Measurements from ENCODE around the gene NFIX. TPM values are rescaled to one million over a fixed set of nuclear protein-coding genes. Genes with fewer than 3 reads are reported as not detected.

The NFIX gene
- polyA plus RNA-seq, 3 donors: 0.25 to 3.7 (median 0.90) TPM

DNA sequence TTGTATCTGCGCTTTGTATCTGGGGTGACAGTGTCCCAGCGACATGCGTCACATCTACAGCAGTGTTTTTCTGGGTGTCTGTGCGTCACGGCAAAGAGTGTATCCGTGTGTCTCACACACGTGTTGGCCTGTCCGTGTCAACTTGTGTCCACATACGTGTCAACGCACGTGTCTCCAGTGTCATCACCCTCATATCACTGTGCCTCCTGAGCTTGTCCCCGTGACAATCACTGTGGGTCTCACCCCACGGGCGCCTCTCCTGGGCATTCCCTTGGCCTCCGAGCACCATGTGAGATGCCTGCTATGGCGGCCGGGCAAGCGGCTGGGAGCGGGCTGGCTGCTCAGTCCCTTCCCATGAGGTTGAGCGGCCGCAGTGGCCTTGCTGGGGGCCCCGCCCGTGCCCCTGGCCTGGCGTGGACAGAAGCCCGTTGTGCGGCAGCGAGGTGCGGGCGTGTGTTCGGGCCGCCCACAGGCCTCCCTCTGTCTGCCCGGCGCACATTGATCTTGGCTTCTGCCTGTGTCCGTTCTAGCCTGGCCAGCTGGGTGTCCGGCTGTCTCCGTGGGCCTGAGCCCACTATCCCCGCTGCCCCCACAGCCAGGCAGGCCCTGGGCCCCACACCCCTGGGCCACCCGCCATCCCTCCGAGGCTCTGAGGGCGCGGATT, 6.4 kb downstream of the NFIX start:
- H3K36me3 Mint-ChIP-seq: peaks cover 0 to 12% of the 10 kb centered on the region in 2 donors
- H3K27me3 ChIP-seq (ENCODE audit: control insufficient read depth in 2 of 2, insufficient read depth in 2 of 2, low read length in 2 of 2): peaks cover 0 to 12% of the 10 kb centered on the region in 2 donors
- peak overlapping the region in 1 of 7 donors; percentile 42 for H3K27ac Mint-ChIP-seq
- 94% methylated on average over 41 of the region's 41 CpGs for WGBS (ENCODE audit: insufficient coverage)
- peaks cover 9% of the 10 kb centered on the region for H4K20me1 ChIP-seq (ENCODE audit: insufficient read depth, low read length)
- H3K4me2 ChIP-seq (replicated peaks; ENCODE audit: extremely low read depth, low read length, poor library complexity, severe bottlenecking): no peak overlapping the region
- TF ChIP-seq, protein P1, sequence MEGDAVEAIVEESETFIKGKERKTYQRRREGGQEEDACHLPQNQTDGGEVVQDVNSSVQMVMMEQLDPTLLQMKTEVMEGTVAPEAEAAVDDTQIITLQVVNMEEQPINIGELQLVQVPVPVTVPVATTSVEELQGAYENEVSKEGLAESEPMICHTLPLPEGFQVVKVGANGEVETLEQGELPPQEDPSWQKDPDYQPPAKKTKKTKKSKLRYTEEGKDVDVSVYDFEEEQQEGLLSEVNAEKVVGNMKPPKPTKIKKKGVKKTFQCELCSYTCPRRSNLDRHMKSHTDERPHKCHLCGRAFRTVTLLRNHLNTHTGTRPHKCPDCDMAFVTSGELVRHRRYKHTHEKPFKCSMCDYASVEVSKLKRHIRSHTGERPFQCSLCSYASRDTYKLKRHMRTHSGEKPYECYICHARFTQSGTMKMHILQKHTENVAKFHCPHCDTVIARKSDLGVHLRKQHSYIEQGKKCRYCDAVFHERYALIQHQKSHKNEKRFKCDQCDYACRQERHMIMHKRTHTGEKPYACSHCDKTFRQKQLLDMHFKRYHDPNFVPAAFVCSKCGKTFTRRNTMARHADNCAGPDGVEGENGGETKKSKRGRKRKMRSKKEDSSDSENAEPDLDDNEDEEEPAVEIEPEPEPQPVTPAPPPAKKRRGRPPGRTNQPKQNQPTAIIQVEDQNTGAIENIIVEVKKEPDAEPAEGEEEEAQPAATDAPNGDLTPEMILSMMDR (IDR thresholded peaks at IDR 0.05): no peak
- no peaks in the 10 kb centered on the region for H3K36me3 ChIP-seq (replicated peaks in 1 of 2; ENCODE audit: control insufficient read depth in 1 of 2, insufficient read depth in 2 of 2, low read length in 2 of 2)
- H3K4me1 ChIP-seq (ENCODE audit: control insufficient read depth in 1 of 2, insufficient read depth in 2 of 2, low read length in 2 of 2): peaks cover 1 to 2% of the 10 kb centered on the region in 2 donors
- intact Hi-C loops (cut with micrococcal nuclease): no loop called here
- H3K4me1 Mint-ChIP-seq: peaks cover 2% of the 10 kb centered on the region
- no peak for DNase-seq
- H3K9me3 Mint-ChIP-seq: peaks cover 0 to 2% (median 0%) of the 10 kb centered on the region in 7 donors
- peaks cover 14 to 16% (median 15%) of the 10 kb centered on the region in 3 donors for H3K27me3 Mint-ChIP-seq (ENCODE audit: low read depth in 3 of 3)
- peak overlapping the region in 1 of 2 donors; percentile 18 for H3K4me3 Mint-ChIP-seq
- H3K79me2 ChIP-seq (ENCODE audit: insufficient read depth, low read length): no peaks in the 10 kb centered on the region
- no peak overlapping the region for H3K9ac ChIP-seq (ENCODE audit: insufficient read depth, low read length, poor library complexity, severe bottlenecking)
- H3K4me3 ChIP-seq (replicated peaks in 1 of 3; ENCODE audit: low read depth in 2 of 3, low read length in 3 of 3): no peak overlapping the region
- no peak overlapping the region for H2AFZ ChIP-seq (ENCODE audit: insufficient read depth, low read depth, low read length, poor library complexity, severe bottlenecking)
- no peak overlapping the region for H3K27ac ChIP-seq (ENCODE audit: low read depth in 1 of 2, low read length in 2 of 2)
- no peaks in the 10 kb centered on the region for H3K9me3 ChIP-seq (replicated peaks in 1 of 2; ENCODE audit: control insufficient read depth in 1 of 2, insufficient read depth in 1 of 2, low read length in 2 of 2)

DNA sequence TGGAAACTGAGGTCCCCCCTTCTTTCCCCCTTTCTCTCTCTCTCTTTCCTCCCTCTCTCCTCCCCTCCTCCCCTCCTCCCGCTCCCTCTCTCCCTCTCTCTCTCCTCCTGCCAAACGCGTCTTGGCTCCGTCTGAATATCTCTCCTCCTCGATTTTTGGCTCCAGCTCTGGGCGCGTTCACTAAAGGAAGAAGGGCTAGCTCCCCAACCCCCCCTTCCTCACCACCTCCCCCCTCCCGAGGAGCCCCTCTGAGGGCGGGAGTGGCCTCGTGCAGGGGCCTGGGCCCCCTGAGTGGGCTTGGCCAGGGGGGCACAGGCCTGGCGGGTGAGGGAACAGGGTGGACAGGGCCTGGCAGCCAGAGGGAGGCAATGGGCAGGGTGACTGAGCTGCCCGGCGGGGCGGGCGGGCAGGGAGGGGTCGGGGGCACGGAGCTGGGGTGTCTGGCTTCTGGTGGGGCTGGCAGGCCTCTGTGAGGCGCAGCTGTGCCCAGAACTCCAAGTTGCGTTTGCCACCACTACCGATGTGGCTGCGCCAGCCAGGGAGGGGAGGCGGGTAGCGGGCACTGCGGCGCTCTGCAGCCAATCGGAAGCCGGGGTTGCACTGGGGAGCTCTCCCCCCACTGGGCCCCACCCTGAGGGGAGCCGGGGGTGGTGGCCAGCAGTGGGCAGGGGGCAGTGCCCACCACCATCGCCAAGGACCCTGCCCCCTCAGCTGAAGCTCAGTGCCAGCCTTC, 7.1 kb downstream of the NFIX start:
- Histone ChIP-seq H3K27me3 (ENCODE audit: control insufficient read depth in 2 of 2, insufficient read depth in 2 of 2, low read length in 2 of 2) (peaks cover 0 to 5% of the 10 kb centered on the region in 2 donors), H3K27ac (ENCODE audit: low read depth in 1 of 2, low read length in 2 of 2) (no peak overlapping the region), H3K9ac (ENCODE audit: insufficient read depth, low read length, poor library complexity, severe bottlenecking) (no peak overlapping the region), H3K4me3 (replicated peaks in 1 of 3; ENCODE audit: low read depth in 2 of 3, low read length in 3 of 3) (no peak overlapping the region), H3K4me2 (replicated peaks; ENCODE audit: extremely low read depth, low read length, poor library complexity, severe bottlenecking) (no peak overlapping the region), H3K4me1 (ENCODE audit: control insufficient read depth in 1 of 2, insufficient read depth in 2 of 2, low read length in 2 of 2) (no peaks in the 10 kb centered on the region), H3K36me3 (replicated peaks in 1 of 2; ENCODE audit: control insufficient read depth in 1 of 2, insufficient read depth in 2 of 2, low read length in 2 of 2) (no peaks in the 10 kb centered on the region), H2AFZ (ENCODE audit: insufficient read depth, low read depth, low read length, poor library complexity, severe bottlenecking) (no peak overlapping the region), H4K20me1 (ENCODE audit: insufficient read depth, low read length) (peaks cover 3% of the 10 kb centered on the region), H3K9me3 (replicated peaks in 1 of 2; ENCODE audit: control insufficient read depth in 1 of 2, insufficient read depth in 1 of 2, low read length in 2 of 2) (no peaks in the 10 kb centered on the region), H3K79me2 (ENCODE audit: insufficient read depth, low read length) (no peaks in the 10 kb centered on the region)
- H3K4me1 Mint-ChIP-seq: no peaks in the 10 kb centered on the region
- WGBS (ENCODE audit: insufficient coverage): 92% methylated on average over 22 of the region's 29 CpGs
- no peak overlapping the region for H3K27ac Mint-ChIP-seq
- TF ChIP-seq, protein P1 (IDR thresholded peaks at IDR 0.05): no peak
- no peak overlapping the region for H3K4me3 Mint-ChIP-seq
- intact Hi-C loops (cut with micrococcal nuclease): no loop called here
- no peak for DNase-seq
- H3K9me3 Mint-ChIP-seq: peaks cover 0 to 2% (median 0%) of the 10 kb centered on the region in 7 donors
- peaks cover 0 to 8% of the 10 kb centered on the region in 2 donors for H3K36me3 Mint-ChIP-seq
- peaks cover 7 to 11% (median 10%) of the 10 kb centered on the region in 3 donors for H3K27me3 Mint-ChIP-seq (ENCODE audit: low read depth in 3 of 3)
